NB4 (cell line): ENCODE measurements around the gene TFR2.

Experiments
- POLR2A ChIP-seq: IDR thresholded peaks from 2 replicates; pipeline ENCODE4 v1.6.1; 2011; ENCODE audit warnings: mild to moderate bottlenecking; ENCODE audit not compliant: insufficient read length; ENCODE audit errors: extremely low read depth
- TF ChIP-seq, protein P1 (sequence below): IDR thresholded peaks from one replicate; pipeline ENCODE4 v1.5.1; 2012; ENCODE audit warnings: low read depth, low read length

DNA sequence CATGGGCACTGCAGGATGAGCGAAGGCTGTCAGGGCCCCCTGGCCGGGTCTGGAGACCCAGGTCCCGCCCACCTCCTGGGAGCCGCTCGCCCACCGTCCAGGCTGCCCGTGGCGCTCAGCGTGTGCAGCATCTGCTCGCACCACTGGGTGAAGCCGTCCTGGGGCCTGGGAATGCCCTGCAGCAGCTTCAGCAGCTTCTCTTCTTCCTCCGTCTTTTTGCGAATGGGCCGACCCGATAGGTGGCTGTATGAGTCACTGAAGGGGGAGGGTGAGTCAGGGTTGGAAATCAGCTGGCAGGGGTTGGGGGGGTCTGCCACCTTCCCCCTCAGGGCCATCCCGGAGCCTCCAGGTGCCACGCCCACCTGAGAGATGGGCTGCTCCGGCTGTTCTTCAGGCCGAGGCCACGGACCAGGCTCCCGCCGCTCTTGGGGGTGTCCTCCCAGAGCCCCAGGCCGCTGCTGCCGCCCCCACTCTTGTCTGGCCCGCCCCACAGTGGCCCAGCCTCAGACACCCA lies 40.9 kb upstream of the TFR2 start:
- TF ChIP-seq, protein P1, sequence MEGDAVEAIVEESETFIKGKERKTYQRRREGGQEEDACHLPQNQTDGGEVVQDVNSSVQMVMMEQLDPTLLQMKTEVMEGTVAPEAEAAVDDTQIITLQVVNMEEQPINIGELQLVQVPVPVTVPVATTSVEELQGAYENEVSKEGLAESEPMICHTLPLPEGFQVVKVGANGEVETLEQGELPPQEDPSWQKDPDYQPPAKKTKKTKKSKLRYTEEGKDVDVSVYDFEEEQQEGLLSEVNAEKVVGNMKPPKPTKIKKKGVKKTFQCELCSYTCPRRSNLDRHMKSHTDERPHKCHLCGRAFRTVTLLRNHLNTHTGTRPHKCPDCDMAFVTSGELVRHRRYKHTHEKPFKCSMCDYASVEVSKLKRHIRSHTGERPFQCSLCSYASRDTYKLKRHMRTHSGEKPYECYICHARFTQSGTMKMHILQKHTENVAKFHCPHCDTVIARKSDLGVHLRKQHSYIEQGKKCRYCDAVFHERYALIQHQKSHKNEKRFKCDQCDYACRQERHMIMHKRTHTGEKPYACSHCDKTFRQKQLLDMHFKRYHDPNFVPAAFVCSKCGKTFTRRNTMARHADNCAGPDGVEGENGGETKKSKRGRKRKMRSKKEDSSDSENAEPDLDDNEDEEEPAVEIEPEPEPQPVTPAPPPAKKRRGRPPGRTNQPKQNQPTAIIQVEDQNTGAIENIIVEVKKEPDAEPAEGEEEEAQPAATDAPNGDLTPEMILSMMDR = no peak
- no peak for TF ChIP-seq POLR2A
